T-helper 1 cell (primary cell): ENCODE results near the gene ZNF536.
"Not testable (repeated sequence)": the region's sequence is repeated elsewhere in the genome, so short reads cannot be mapped to it uniquely, and the experiment has no call there.

Experiments used
- DNase-seq, 5 donors: peaks; one replicate each; pipeline ENCODE4 v3.0.0-alpha.2; 2012 to 2020

ZNF536 gene

GRCh38 chr19:30341611-30342201 is 30.5 kb upstream of the ZNF536 start:
- DNase-seq: no peak

GRCh38 chr19:30342901-30343300 is 29.3 kb upstream of the ZNF536 start:
- no peak for DNase-seq

- DNase-seq: no peak
Measured at GRCh38 chr19:30344446-30345425, 27.4 kb upstream of the ZNF536 start.

DNA sequence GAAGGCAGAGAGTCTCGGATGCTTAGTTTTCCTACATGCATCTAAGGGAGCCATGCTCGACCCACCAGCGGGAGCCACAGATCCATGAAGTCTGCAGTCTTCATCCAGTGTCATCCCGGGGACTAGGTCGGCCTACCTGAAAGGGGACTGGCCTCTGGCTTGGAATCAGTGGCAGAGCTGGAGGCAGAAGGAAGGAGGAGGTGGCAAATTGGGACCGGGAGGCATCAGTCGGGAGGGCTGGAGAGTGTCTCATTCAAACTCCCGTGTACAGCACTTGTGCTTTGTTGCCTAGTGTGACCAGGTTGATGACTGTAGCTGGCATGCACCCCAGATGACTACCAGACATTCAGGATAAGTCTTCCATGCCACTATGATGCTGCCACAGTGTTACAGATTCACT is 26.5 kb upstream of the ZNF536 start:
- DNase-seq: no peak

- DNase-seq: not testable (repeated sequence)
Measured at GRCh38 chr19:30346468-30346867, 25.7 kb upstream of the ZNF536 start.

DNA sequence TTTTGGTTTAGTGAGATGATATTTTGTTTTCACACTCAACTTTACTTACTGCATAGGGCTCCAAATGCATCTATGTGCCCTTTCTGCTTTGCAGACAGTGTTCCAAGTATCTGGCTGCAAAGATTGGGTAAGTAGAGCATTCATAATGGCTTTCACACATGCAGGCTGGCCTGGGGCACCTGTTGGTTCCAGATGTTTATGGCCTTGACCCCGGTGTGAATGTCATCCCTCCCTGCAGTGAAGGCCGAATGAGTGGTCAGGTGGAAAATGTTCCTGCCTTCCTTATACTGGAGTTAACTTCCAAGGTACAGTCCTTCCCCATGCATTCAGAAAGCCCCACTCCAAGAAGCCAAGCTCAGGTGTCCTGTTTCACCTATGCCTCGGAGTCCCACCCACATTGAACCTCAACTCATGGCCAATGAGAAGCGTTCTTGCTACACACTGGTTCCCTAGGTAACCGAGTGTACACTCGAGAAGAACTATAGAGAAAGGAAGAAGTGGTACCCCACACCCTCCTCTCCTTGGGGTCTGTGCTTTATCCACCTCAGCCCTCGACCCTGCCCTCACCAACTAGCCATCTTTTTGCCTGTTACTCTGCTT is 23.0 kb upstream of the ZNF536 start:
- no peak for DNase-seq

DNA sequence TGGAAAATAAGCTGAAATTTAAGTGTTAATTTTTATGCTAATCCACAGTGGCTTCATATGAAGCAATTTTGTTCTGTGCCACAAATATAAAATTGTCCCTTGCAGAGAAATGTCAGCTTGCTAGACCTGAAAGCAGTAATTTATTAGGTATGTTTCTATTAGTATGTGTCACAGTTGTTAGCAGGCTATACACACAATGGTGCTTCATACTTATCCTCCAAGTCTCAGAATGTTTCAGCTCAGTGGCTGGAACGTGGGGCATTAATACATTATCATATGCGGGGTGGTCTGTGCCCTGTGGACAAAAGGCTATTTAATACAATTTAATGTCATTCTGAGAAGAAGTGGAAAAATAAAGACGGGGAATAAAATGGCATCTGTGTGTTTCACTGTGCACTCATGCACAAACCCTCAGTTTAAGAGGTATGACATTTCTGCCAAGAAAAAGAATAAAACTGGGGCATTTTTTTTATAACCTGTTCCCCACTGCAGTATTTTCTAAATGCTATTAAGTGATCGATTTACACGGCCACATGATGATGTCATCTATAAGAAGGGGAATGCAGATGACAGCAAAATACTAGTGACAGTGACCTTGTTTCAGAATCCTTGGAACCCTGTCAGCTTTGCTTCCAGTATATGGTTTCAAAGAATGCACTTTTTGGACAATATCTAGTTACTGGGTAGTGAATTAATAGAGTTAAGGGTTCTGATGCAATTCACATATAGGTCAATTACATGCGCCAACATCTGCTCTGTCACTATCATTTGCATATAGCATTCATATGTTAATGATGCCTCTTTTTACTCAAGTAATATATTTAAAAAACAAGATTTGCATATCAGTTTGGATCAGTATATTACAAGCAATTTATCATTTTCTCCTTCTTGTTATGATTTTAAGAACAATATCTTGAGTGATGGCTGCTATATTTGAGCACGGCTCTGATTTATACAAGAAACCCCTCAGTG is 21.2 kb upstream of the ZNF536 start:
- DNase-seq: no peak

DNA sequence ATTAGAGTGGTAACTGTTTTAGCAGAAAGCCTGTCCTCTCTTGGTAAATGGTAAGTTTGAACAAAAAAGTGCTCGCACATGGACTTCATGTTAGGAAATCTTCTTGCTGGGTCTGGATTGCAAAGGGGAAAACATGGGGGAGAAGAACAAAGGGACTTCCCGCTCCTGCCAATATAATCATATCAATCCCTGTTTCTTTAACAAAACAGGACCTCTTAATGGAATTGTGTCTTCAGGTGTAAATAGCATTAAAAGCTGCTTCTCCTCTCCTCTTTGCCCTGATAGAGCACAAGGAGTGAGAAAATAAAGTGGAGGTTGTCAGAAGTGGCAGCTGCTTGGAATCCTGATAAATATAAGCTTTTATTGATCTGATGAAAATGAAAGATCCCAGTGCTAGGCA is 20.4 kb upstream of the ZNF536 start:
- no peak for DNase-seq

GRCh38 chr19:30353394-30353945 is 18.7 kb upstream of the ZNF536 start:
- no peak for DNase-seq

DNA sequence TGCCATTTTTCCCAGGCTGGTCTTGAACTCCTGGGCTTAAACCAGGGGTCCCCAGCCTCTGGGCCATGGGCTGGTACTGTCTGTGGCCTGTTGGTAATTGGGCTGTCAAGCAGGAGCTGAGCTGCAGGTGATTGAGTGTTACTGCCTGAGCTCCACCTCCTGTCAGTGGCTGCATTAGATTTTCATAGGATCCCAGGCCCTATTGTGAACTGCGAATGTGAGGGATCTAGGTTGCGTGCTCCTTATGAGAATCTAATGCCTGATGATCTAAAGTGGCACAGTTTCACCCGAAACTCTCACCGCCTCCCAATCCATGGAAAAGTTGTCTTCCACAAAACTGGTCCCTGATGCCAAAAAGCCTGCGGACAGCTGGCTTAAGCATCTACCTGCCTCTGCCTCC is 16.6 kb upstream of the ZNF536 start:
- DNase-seq: no peak

DNA sequence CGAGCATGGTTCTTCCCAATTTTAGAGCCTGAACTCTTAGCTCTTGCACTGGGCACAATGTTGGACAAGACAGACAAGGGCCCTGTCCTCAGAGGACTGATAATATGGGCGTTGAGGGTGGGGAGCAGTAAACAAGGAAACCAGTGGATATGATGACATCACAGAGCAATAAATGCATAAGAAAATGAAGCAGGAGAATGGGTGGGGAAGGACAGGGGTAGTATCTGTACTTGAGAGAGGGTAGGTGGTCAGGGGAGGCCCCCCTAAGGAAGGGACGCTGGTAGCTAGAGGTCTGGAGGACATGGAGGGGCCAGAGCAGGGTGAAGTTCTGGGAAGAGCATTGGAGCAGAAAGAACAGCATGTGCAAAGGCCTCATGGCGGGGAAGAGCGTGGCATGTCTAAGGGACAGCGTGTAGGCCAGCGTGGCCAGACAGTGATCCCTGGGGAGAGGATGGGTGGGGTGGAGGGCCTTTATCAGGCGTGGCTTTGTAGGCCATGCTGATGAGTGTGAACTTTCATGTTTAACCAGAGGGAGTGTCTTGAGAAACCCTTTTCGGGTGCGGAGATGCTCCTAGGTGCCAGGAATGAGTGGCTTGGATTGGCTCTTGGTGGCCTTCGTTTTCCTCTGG is 15.1 kb upstream of the ZNF536 start:
- DNase-seq: no peak

- DNase-seq: no peak
Measured at GRCh38 chr19:30357580-30357954, 14.6 kb upstream of the ZNF536 start.

- DNase-seq: no peak
Measured at GRCh38 chr19:30358319-30358718, 13.9 kb upstream of the ZNF536 start.

- no peak for DNase-seq
Measured at GRCh38 chr19:30358821-30359580, 13.2 kb upstream of the ZNF536 start.

DNA sequence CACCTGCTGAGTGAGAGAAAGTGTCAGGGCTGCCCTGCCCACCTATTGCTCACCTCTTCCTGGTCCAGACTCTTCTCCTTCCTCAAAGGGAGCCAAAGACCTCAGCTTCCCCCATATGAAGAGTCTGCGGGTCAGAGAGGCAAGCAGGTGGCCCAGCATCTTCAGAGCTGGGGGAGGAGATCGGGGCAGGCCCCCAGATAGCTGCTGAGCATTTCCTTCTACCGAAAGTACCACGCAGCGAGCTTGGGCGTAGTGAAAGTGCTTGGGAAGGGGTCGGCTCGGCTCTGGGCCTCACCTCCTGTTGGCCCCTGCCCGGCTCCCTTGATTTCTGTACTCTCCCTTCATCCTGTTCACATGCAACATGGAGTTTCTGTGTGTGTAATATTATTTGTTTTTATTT is 12.2 kb upstream of the ZNF536 start:
- no peak for DNase-seq

DNA sequence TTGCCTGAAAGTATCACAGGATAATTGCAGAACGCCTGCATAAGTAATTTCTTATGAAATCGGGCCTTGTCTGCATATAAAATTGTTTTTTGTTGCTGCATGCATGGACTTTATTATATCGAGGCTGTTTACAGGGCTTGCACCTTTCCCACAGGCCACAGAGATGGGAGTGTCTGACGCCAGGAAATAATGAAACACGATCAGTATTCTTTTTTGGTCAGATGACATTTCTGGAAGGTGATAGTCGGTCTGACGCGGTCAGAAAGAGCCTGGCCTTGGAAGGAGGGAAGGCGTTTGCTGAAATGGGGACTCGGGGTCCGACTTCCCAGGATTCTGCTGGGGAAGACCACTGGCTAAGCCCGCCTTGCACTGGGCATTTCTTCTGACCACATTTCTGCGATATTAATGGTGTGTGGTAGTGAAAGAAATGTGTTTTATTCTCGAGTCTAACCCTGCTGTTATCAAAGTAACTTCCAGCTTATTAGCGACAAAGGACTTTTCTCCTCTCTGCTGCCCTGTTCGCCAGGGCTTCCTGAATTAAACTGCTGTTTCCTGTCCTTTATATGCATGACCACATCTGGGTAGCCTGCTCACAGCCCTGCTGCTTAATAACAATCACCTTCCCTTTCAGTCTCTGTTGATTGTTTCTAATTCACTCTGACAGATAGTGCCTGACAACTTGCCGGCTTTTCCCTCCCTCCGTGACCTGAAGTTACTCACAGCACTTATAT is 11.6 kb upstream of the ZNF536 start:
- no peak for DNase-seq

GRCh38 chr19:30361107-30361447 is 11.1 kb upstream of the ZNF536 start:
- DNase-seq: no peak

DNA sequence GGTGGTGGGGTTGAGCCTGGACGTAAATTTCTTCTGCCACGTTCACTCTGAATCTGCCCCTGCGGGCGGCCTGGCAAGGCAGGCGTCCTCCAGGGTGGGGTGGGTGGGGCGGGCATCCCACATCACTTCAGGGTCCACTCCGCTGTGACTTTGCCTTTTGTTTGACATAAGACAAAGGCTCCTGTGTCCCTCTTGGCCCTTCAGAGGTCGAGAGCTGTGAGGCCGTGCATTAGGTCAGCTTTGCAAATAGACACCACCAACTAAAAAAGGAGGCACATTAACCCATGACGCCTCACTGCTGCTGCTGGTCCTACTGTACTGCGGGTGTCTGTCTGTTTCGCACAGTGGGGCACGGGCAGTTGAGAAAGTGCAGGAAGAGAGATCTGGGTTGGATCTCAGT is 10.5 kb upstream of the ZNF536 start:
- DNase-seq: no peak

DNA sequence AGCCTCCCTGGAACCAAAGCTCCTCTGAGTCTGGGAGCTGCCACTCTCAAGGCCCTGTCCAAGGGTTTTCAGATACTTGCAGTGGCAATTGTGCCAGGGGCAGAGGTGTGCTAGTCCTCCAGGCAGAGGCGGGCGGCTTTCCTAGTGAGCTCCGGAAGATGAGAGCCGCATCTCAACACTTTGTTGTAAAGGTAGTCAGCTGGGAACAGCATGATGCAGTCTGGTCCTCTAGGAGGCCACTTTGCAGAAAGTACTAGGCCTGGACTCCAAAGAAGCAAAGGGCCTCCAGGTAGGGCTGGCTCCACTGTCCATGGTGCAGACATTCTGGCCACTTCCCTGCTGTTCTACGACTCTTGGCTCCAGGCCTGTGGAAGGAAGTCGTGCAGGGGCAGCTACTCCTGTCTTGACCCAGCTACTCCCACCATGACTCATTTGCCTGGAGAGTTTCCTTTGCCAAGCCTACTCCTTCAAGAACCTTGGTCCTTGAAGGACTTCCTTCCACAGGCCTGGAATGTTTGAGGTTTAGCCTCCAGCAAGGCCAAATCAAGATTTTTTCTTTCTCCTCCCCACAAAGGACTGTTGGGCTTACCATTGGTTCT is 9.9 kb upstream of the ZNF536 start:
- DNase-seq: no peak

DNA sequence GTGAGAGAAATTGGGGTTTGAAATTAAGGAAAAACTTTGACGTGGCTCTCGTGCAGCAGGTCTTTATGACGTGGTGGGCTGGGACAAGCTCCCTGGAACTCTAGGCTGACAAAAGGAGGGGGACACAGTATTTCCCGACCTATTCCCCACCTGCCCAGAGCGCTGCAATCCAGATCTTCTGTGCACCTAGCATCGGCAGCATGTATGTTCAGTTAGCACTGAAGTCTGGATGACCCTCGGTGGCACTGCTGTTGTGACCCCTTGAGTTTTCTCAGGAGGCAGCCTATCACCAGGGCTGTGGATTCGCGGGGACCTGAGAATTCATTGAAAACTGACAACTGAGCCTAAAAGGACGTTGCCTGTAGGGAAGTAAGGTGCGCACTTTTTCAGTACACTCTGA is 9.1 kb upstream of the ZNF536 start:
- no peak for DNase-seq
